Nephron (organoid): ENCODE measurements around the gene BCDIN3D.
A peak's percentile ranks its signal among the peaks of the same experiment; 100 is the strongest.

ENCODE experiments used
- H3K27ac Mint-ChIP-seq, 3 experiments: 2 replicates each; pipeline ENCODE4 v1.8.0; 2020; ENCODE audit warnings: mixed read lengths in 3 of 3, mild to moderate bottlenecking in 2 of 3, moderate library complexity in 1 of 3
- H3K27me3 Mint-ChIP-seq: 2 replicates; pipeline ENCODE4 v1.8.0; 2021; ENCODE audit warnings: low read depth, mild to moderate bottlenecking, moderate library complexity, mixed read lengths
- H3K36me3 Mint-ChIP-seq: 2 replicates; pipeline ENCODE4 v1.8.0; 2020; ENCODE audit warnings: low read depth, mixed read lengths
- H3K4me1 Mint-ChIP-seq: 2 replicates; pipeline ENCODE4 v1.8.0; 2020; ENCODE audit warnings: mixed read lengths
- H3K4me3 Mint-ChIP-seq, 3 experiments: 2 replicates each; pipeline ENCODE4 v1.8.0; 2020; ENCODE audit warnings: mild to moderate bottlenecking in 3 of 3, mixed read lengths in 3 of 3, moderate library complexity in 2 of 3
- H3K9me3 Mint-ChIP-seq: 2 replicates; pipeline ENCODE4 v1.8.0; 2020; ENCODE audit warnings: mixed read lengths
- TF ChIP-seq, protein P1 (sequence below), 3 experiments: fragments of 200-600 bp; sonication (generic); IDR thresholded peaks; one replicate each; pipeline ENCODE4 v1.5.0; 2021; ENCODE audit warnings: antibody characterized with exemption in 3 of 3; ENCODE audit not compliant: unreplicated experiment in 3 of 3

The BCDIN3D gene, protein sequence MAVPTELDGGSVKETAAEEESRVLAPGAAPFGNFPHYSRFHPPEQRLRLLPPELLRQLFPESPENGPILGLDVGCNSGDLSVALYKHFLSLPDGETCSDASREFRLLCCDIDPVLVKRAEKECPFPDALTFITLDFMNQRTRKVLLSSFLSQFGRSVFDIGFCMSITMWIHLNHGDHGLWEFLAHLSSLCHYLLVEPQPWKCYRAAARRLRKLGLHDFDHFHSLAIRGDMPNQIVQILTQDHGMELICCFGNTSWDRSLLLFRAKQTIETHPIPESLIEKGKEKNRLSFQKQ

DNA sequence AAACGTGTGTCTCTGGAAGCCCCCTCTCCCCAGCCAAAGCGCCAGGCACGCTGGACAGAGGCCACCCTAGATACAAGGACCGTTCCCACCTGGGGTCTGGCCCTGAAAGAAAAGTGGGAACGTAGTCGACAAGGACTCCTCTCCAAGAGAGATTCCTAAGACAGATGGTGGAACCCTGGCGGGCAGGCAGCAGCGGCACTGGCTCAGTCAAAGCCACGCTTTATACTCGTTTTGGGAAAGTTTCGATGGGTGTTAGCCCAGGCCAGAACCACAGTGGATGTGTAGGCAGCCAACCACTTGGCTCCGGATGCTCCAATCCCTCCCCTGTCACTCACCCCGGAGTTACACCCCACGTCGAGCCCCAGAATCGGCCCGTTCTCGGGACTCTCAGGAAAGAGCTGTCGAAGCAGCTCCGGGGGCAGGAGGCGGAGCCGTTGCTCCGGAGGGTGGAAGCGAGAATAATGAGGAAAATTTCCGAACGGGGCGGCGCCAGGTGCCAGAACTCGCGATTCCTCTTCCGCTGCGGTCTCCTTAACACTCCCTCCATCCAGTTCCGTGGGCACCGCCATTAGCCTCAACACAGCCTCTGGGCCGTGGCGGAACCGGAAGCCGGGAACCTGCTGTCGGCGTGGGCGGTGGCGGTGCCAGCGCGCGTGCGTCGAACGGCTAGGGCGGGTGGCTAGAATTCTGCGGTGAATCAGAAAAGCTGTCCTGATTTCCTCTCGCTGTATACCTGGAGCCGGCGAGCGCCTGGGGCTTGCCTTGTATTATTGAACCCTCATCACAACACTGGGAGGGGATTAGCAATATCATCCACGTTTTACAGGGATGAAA is at the start of gene BCDIN3D:
BCDIN3D (minus strand) TSS at position 588 of the 834 bp plus-strand sequence; CDS start at position 569, 19 bp downstream.
- no peaks in the 10 kb centered on the region for H3K36me3 Mint-ChIP-seq
- peak within 1 kb of the TSS; percentile 96 to 99 (median 98) for H3K27ac Mint-ChIP-seq
- no peaks in the 10 kb centered on the region for H3K9me3 Mint-ChIP-seq

DNA sequence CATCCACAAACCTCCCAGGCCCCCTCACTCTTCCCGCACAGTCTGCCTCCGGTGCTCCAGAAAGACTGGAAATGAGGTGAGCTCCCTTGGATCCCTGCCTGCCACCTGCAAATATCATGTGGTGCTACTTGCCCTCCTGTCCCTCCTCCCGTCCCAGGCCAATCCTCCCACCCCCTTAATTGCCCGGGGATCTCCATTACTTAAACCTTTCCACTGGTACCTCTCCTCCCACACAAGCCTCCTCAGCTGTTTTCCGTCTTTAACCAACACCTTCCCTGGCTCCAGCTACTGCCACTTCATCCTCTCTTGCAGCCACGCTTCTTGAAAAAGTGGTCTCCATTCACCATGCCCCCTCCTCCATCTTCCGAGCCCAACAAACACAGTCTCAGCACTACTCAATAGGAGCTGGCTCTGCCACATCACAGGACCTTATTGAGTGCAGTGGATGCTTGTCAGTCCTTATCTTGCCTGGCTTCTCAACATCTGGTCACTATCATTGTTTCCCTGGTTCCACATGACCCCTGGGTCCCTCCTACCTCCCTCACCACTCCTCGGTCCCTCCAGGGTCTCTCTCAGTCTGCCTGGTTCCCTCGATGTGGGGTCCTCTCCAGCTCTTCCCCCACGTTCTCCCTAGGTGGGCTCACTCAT is 49.3 kb upstream of the BCDIN3D start:
- Mint-ChIP-seq H3K4me3 (no peak overlapping the region), H3K4me1 (peaks cover 22% of the 10 kb centered on the region), H3K27me3 (peaks cover 24% of the 10 kb centered on the region), H3K27ac (peak overlapping the region in 1 of 3 experiments; percentile 8), H3K9me3 (no peaks in the 10 kb centered on the region), H3K36me3 (no peaks in the 10 kb centered on the region)
- TF ChIP-seq, protein P1, sequence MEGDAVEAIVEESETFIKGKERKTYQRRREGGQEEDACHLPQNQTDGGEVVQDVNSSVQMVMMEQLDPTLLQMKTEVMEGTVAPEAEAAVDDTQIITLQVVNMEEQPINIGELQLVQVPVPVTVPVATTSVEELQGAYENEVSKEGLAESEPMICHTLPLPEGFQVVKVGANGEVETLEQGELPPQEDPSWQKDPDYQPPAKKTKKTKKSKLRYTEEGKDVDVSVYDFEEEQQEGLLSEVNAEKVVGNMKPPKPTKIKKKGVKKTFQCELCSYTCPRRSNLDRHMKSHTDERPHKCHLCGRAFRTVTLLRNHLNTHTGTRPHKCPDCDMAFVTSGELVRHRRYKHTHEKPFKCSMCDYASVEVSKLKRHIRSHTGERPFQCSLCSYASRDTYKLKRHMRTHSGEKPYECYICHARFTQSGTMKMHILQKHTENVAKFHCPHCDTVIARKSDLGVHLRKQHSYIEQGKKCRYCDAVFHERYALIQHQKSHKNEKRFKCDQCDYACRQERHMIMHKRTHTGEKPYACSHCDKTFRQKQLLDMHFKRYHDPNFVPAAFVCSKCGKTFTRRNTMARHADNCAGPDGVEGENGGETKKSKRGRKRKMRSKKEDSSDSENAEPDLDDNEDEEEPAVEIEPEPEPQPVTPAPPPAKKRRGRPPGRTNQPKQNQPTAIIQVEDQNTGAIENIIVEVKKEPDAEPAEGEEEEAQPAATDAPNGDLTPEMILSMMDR (IDR thresholded peaks at IDR 0.05; ENCODE audit: unreplicated experiment in 3 of 3) = no peak

More for the DNA sequence above, at the start of gene BCDIN3D:
- Mint-ChIP-seq H3K4me3 (peak within 1 kb of the TSS; percentile 94 to 98 (median 96)), H3K27me3 (peaks cover 21% of the 10 kb centered on the region), H3K4me1 (peaks cover 23% of the 10 kb centered on the region)
- TF ChIP-seq, protein P1 (IDR thresholded peaks at IDR 0.05; ENCODE audit: unreplicated experiment in 3 of 3) = no peak

DNA sequence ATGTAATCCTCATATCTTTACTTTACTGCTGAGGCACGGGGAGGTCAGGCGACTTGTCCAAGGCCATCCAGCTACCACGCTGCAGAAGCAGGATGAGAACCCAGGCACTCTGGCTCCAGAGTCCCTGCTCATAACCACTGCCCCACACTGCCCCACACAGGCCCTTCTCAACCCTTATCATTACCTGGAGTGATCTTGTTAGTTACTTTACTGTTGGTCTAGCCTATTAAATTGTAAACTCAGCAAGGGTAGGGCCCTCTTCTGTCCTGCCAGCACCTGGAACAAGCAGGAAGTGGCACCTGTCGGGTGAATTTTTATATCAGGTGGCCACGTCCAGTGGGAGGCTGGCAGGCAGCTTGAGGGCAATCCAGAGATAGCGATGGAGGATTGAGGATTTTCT is 48.6 kb upstream of the BCDIN3D start:
- peaks cover 31% of the 10 kb centered on the region for H3K27me3 Mint-ChIP-seq
- no peak overlapping the region for H3K27ac Mint-ChIP-seq
- H3K4me3 Mint-ChIP-seq = no peak overlapping the region
- H3K4me1 Mint-ChIP-seq = peaks cover 22% of the 10 kb centered on the region
- no peaks in the 10 kb centered on the region for H3K36me3 Mint-ChIP-seq
- TF ChIP-seq, protein P1 (IDR thresholded peaks at IDR 0.05; ENCODE audit: unreplicated experiment in 3 of 3) = no peak
- H3K9me3 Mint-ChIP-seq = no peaks in the 10 kb centered on the region

DNA sequence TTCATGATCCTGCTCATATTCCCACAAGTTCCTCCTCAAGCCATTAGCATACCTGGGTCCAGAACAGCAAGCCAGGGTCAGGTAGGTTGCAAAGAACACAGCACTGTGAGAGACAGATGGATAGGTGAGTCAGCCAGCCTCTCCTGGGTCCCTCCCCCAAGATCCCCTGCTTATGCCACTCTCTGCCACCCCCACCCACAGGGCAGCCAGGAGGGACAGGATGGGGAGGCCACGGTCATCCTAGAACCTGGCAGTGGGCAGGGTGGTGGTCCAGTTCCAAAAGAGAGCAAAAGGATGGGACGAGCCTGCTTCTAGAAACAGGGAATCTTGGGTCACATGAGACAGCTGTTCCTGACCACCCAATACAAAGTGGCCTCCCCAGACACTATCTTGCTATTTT is 48.1 kb upstream of the BCDIN3D start:
- Mint-ChIP-seq H3K27ac (no peak overlapping the region), H3K4me3 (no peak overlapping the region), H3K27me3 (peaks cover 32% of the 10 kb centered on the region), H3K9me3 (no peaks in the 10 kb centered on the region), H3K4me1 (peaks cover 17% of the 10 kb centered on the region), H3K36me3 (no peaks in the 10 kb centered on the region)
- TF ChIP-seq, protein P1 (IDR thresholded peaks at IDR 0.05; ENCODE audit: unreplicated experiment in 3 of 3) = no peak

DNA sequence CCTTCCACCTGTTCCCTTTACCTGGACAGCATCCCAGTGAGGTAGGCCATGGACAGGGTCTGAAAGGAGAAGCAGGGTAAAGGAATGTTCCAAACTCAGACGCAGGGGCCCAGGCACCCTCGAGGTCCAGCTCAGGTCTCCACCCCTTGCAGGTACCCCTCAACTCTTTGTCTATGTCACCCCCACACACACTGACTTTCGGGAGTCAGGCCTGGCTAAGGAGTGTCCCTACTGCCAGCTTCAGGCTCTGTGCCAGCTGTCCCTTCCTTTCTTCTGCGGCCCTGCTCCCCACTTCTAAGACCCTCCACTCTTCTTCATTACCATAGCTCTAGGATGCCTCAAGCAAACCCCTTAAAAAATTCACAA is 47.2 kb upstream of the BCDIN3D start:
- H3K4me3 Mint-ChIP-seq = no peak overlapping the region
- no peaks in the 10 kb centered on the region for H3K36me3 Mint-ChIP-seq
- no peaks in the 10 kb centered on the region for H3K9me3 Mint-ChIP-seq

More for the DNA sequence above, 47.2 kb upstream of the BCDIN3D start:
- Mint-ChIP-seq H3K27me3 (peaks cover 32% of the 10 kb centered on the region), H3K4me1 (peaks cover 20% of the 10 kb centered on the region), H3K27ac (no peak overlapping the region)
- TF ChIP-seq, protein P1 (IDR thresholded peaks at IDR 0.05; ENCODE audit: unreplicated experiment in 3 of 3) = no peak
